Mesenteric fat pad (tissue), 1 donor: ENCODE results near the gene POLR1D. TPM values are rescaled to one million over a fixed set of nuclear protein-coding genes. Genes with fewer than 3 reads are reported as not detected.
"Not testable (repeated sequence)": the region's sequence is repeated elsewhere in the genome, so short reads cannot be mapped to it uniquely, and the experiment has no call there.

Experiments used
- DNase-seq: peaks from one replicate; pipeline ENCODE4 v3.0.0-alpha.2; 2020; ENCODE audit warnings: low spot score
- total RNA-seq: library from RNA; stranded (reverse); fragmentation: NEBNext Ultra II Directional; extraction: Animal tissue kit (Norgen Biotek cat#: 25700); gene quantifications from one replicate; pipeline ENCODE4 v1.2.1, GENCODE V29; 2021
- donor health status: DM: yes; HTN: yes; CAD: no.

Gene POLR1D
- total RNA-seq, 1 donor from 2014 or later, result 63.0 TPM

- no peak for DNase-seq
Measured at GRCh38 chr13:27613628-27614027, 8.1 kb upstream of the POLR1D start.

- no peak for DNase-seq
Measured at GRCh38 chr13:27617881-27618321, 3.8 kb upstream of the POLR1D start.

GRCh38 chr13:27619093-27619727, 2.5 kb upstream of the POLR1D start:
- DNase-seq, result no peak

GRCh38 chr13:27619728-27620376, 1.8 kb upstream of the POLR1D start:
- peak; percentile 90 for DNase-seq

- DNase-seq, result peak; percentile 99
Measured at GRCh38 chr13:27620377-27621115, 1.1 kb upstream of the POLR1D start, which contains the start of gene LNX2. TSS of gene LNX2 (minus strand) at chr13:27620529. CDS start at chr13:27581703, 38,826 bp downstream.

GRCh38 chr13:27621116-27621365, 651 bp upstream of the POLR1D start:
- DNase-seq, result no peak

GRCh38 chr13:27622102-27622820, 569 bp downstream of the POLR1D start:
- DNase-seq, result no peak

GRCh38 chr13:27622881-27623280, 1.2 kb downstream of the POLR1D start:
- no peak for DNase-seq

- no peak for DNase-seq
Measured at GRCh38 chr13:27624071-27624470, 2.4 kb downstream of the POLR1D start.

- DNase-seq, result no peak
Measured at GRCh38 chr13:27625839-27626238, 4.1 kb downstream of the POLR1D start.

- DNase-seq, result no peak
Measured at GRCh38 chr13:27627380-27627779, 5.7 kb downstream of the POLR1D start.

GRCh38 chr13:27628081-27628480, 6.4 kb downstream of the POLR1D start:
- DNase-seq, result no peak

GRCh38 chr13:27628766-27629165, 7.1 kb downstream of the POLR1D start:
- not testable (repeated sequence) for DNase-seq

- DNase-seq, result no peak
Measured at GRCh38 chr13:27631156-27631555, 9.5 kb downstream of the POLR1D start.

GRCh38 chr13:27631665-27632064, 10.0 kb downstream of the POLR1D start:
- DNase-seq, result no peak

- DNase-seq, result no peak
Measured at GRCh38 chr13:27632214-27632613, 10.5 kb downstream of the POLR1D start.

- no peak for DNase-seq
Measured at GRCh38 chr13:27632648-27633047, 11.0 kb downstream of the POLR1D start.

- DNase-seq, result no peak
Measured at GRCh38 chr13:27634231-27634630, 12.5 kb downstream of the POLR1D start.

GRCh38 chr13:27634791-27635190, 13.1 kb downstream of the POLR1D start:
- DNase-seq, result no peak

GRCh38 chr13:27635266-27635665, 13.6 kb downstream of the POLR1D start:
- DNase-seq, result no peak

GRCh38 chr13:27636589-27637288, 15.0 kb downstream of the POLR1D start:
- DNase-seq, result no peak
